ENCODE results near the gene NDUFAF8.

- TF ChIP-seq EZH2 (IDR thresholded peaks at IDR 0.05), result no peak
- TF ChIP-seq YY1 (IDR thresholded peaks at IDR 0.05; ENCODE audit: extremely low read depth, insufficient replicate concordance, low read depth, low read length), result no peak
- TF ChIP-seq CTCF (IDR thresholded peaks at IDR 0.05 in 2 of 3, conservative IDR thresholded peaks at IDR 0.05 in 1 of 3; ENCODE audit: borderline replicate concordance in 1 of 3, insufficient read depth in 1 of 3, low read depth in 2 of 3, low read length in 2 of 3), result no peak
- TF ChIP-seq EZH2phosphoT487 (IDR thresholded peaks at IDR 0.05; ENCODE audit: borderline replicate concordance), result no peak
- no peak for TF ChIP-seq TCF7L2 (IDR thresholded peaks at IDR 0.05; ENCODE audit: borderline replicate concordance, extremely low read depth, insufficient read depth, insufficient read length)
- TF ChIP-seq, protein P1, sequence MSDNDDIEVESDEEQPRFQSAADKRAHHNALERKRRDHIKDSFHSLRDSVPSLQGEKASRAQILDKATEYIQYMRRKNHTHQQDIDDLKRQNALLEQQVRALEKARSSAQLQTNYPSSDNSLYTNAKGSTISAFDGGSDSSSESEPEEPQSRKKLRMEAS (IDR thresholded peaks at IDR 0.05), result no peak
- TF ChIP-seq POLR2A (IDR thresholded peaks at IDR 0.05; ENCODE audit: borderline replicate concordance, extremely low read depth, insufficient read depth, insufficient read length), result no peak
- no peak for TF ChIP-seq POLR2AphosphoS5 (IDR thresholded peaks at IDR 0.05; ENCODE audit: low read depth, low read length)
- TF ChIP-seq, protein P2, sequence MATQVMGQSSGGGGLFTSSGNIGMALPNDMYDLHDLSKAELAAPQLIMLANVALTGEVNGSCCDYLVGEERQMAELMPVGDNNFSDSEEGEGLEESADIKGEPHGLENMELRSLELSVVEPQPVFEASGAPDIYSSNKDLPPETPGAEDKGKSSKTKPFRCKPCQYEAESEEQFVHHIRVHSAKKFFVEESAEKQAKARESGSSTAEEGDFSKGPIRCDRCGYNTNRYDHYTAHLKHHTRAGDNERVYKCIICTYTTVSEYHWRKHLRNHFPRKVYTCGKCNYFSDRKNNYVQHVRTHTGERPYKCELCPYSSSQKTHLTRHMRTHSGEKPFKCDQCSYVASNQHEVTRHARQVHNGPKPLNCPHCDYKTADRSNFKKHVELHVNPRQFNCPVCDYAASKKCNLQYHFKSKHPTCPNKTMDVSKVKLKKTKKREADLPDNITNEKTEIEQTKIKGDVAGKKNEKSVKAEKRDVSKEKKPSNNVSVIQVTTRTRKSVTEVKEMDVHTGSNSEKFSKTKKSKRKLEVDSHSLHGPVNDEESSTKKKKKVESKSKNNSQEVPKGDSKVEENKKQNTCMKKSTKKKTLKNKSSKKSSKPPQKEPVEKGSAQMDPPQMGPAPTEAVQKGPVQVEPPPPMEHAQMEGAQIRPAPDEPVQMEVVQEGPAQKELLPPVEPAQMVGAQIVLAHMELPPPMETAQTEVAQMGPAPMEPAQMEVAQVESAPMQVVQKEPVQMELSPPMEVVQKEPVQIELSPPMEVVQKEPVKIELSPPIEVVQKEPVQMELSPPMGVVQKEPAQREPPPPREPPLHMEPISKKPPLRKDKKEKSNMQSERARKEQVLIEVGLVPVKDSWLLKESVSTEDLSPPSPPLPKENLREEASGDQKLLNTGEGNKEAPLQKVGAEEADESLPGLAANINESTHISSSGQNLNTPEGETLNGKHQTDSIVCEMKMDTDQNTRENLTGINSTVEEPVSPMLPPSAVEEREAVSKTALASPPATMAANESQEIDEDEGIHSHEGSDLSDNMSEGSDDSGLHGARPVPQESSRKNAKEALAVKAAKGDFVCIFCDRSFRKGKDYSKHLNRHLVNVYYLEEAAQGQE (IDR thresholded peaks at IDR 0.05; ENCODE audit: low read depth), result no peak
- no peak for TF ChIP-seq FOSL1 (IDR thresholded peaks at IDR 0.05; ENCODE audit: low read depth)
- no peak for TF ChIP-seq RAD21 (IDR thresholded peaks at IDR 0.05; ENCODE audit: low read depth)
- TF ChIP-seq ELF1 (IDR thresholded peaks at IDR 0.05; ENCODE audit: borderline replicate concordance, low read depth), result no peak
- no peak for TF ChIP-seq EGR1 (IDR thresholded peaks at IDR 0.05; ENCODE audit: low read depth)
Measured at GRCh38 chr17:81231121-81231645, 7.9 kb upstream of the NDUFAF8 start.

Measured in HCT116 (cell line).